NCI-H146 treated with DMSO at 0.1 percent for 48 hours (cell line): Measurements from ENCODE around the gene HTRA3.

ENCODE experiments used
- DNase-seq: peaks from one replicate; lab custom pipeline; 2025; ENCODE audit not compliant: unreplicated experiment; lab: John Stamatoyannopoulos, UW

Gene HTRA3

DNA sequence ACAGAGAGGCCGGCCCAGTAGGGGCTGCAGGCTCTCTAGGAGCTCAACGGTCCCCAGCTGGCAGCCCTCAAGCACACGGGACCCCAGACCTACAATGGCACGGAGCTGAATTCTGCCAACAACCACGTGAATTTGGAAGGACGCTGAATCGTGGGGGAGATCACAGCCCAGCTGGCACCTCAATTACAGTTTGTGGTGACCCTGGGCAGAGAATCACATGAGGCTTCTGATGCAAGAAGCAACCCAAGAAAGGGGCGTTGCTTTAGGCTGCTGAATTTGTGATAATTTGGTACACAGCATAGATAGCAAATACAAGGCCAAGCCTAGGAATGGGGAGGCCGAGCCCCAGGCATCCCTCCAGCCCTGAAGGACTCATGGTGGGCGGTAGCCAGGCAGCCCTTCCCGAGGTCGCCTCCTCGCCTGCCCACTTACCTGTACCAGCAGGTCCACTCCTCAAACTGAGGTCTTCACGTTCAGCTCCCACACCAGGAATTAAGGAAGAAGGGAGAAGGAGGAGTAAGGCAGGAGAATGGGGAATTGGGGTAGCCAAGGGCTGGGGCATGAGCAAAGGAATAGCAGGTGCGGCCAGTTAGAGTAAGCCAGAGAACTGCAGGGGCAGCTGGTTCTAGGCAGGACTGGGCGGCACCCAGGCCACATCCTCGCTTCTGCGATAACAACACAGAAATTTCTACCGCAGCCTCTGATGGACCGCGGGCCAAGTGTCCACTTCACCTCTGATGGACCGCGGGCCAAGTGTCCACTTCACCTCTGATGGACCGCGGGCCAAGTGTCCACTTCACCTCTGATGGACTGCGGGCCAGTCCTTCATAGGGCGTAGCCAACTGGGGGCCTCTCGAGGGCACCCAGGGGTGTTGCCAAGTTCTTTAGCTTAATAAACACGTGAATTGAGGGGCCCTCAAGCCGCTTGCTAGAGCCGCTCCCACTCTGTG, 23.4 kb upstream of the HTRA3 start:
- DNase-seq = no peak

DNA sequence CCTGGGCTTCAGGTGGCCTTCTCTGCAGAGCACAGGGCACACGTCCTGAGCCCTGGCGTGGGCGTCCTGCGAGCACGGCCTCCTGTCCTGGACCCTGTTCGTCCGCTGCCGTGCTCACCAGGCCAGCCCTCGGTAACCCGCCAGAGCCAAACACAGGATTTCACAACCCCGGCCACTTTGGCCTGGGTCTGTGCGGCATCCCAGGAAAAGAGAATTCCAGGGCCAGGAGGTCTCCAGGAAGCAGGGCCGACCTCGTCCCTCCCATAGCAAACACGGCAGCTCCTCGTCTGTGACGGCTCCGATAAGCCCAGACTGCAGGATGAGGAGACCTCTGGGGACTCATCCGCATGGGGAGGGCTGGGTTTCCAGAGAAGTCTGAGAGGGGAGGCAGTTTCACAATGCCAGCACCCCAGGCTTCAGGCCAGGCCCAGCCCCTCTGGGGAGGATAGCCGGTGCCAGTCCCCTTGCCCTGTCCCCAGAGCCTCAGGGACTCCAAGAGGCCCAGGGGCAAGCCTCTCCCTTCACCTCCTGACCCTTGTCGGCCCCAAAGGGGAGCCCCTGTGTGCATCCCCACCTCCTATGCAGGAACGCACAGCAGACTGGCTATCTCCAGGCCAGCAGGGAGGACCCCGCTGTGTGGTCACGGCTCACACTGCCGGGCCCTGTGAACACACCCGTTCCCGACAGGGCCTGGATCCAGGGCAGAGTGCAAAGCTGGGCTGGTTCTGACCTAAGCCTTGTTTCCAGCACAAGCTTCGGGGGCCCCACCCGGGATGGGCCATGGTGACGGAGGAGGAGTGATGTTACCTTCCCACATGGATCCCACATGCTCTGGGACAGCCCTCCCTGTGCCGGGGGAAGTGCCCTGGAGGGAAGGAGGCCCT, 22.3 kb upstream of the HTRA3 start:
- no peak for DNase-seq

DNA sequence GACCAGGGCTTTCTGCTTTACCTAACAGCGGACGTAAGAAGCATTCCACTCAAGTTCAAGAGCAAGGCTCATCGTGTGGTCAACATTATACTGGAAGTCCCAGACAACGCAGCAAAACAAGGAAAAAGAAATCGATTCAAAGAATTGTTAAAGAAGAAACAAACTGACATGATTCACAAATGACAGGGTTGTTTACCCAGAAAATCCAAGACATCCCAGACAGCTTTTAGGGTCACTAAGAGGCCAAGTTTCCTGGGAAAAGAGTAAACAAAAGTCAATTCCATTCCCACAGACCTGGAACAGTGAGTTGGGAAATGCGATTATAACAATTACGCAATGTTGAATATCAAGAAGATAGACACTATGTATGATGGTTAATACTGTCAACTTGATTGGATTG, 21.5 kb upstream of the HTRA3 start:
- DNase-seq = no peak

DNA sequence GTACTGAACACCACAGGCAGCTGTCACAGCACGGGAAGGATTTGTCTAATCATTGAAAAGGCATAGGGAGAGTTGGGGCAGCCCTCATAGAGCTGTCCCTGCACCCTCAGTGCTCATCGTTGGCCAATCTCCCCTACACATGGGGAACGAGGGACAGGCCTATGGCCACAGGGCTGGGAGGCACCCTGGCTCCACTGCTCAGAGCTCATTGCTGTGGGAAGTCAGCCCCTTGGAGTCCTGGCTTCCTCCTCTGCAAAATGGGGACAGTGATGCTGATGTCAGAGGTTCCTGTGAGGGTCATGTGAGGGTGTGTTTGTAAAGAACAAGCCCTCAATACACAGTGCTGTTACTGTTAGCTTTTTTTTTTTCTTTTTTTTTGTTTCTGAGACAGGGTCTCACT, 19.3 kb upstream of the HTRA3 start:
- DNase-seq = no peak

GRCh38 chr4:8250637-8251036, 18.9 kb upstream of the HTRA3 start:
- no peak for DNase-seq

DNA sequence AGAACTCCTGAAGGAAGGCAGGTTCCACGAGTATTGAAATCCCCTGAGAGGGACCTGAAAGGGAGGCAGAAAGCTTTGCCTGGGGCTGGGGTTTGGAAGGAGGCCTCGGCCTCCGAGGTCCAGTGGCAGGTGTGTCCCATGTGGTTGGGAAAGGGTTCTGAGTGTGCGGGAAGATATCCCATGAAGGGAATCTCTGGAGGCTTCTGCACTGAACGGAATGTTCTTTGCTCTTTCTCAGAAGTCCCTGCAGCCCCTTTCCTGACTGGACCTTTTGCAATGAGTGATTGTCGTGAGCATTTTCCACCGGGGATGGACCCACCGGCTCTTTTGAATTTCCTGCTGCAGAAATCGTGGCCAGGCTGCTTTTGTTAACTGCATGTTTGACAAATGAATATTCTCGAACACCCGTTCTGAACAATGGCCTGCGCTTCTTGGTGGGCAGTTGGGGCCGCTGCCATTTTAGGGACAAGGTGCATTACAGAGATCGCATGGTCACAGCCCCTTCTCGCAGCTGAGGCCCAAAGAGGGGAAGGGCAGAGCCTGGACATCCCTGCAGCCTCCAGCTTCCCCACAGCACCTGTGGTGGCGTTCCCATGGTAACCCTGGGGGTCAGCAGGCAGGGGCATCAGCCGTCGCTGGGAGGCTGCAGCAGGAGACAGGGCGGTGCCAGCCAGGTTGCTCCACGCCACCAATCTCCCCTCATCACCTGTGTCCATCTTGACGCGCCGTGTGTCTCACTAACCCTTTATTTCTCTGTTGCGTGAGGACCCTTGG, 18.3 kb upstream of the HTRA3 start:
- no peak for DNase-seq

- no peak for DNase-seq
These were observed 17.0 kb upstream of the HTRA3 start for GRCh38 chr4:8252301-8253173.

DNA sequence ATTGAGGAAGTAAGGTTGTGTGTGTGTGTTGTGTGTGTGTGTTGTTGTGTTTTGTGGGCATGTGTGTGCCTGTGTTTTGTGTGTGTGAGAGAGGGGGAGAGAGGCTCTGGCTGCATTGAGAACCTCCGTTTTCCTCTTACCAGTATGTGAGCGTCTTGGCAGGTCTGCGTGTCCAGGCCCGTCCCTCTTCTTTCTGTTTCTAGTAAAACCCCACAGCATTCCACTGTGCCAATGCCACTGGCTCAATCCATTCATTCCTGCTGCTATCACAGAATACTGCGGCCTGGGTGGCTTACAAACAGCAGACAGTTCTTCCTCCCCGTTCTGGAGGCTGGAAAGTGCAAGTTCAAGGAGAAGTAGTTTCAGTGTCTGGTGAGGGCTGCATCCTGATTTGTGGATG, 15.5 kb upstream of the HTRA3 start:
- DNase-seq = no peak

DNA sequence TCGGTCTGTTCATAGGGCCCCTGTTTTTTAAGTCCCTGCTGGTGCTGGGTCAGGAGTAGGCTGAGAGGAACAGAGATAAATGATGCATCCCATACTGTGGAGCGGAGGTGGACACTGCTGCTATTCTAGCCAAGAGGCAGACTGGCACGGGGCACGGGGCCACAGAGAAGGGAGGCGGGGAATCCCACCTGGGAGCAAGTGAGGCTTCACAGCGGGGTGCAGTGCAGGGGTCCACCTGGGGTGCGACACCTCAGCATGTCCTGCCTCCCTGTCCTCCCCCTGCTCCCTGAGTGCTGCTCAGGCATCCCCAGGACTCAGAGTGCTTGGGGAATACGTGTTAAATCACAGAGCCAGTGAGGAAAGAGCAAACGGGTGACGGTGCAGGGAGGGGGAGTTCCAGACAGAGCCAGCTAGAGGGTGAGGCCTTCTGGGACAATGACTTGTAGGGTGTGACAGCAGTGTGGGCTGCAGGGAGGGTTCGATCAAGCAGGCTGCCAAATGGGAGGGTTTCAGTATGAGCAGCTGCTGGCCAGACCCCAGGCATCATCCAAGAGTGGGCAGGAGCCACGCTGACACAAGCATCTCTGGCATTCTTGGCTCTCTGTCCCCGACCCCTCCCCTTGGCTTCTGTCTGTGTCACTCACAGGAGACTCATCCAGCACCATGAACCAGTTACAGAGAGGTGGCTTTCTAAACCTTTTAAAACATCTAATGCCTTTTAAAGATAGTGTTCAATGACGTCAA, 13.7 kb upstream of the HTRA3 start:
- no peak for DNase-seq

DNA sequence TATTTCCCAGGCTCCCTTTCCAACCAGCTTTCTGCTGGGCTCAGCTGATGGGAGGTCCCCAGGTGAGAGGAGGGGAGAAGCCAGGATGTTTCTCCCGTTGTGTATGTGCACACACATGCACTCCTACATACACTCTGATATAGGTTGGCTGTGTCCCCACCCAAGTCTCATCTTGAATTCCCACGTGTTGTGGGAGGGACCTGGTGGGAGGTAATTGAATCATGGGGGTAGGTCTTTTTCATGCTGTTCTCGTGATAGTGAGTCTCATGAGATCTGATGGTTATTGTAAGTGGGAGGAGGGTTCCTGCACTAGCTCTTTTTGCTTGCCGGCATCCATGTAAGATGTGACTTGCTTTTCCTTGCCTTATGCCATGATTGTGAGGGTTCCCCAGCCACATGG, 11.7 kb upstream of the HTRA3 start:
- DNase-seq = no peak

GRCh38 chr4:8258552-8259212, 10.9 kb upstream of the HTRA3 start:
- DNase-seq = peak; percentile 22

GRCh38 chr4:8259743-8260430, 9.7 kb upstream of the HTRA3 start:
- no peak for DNase-seq

DNA sequence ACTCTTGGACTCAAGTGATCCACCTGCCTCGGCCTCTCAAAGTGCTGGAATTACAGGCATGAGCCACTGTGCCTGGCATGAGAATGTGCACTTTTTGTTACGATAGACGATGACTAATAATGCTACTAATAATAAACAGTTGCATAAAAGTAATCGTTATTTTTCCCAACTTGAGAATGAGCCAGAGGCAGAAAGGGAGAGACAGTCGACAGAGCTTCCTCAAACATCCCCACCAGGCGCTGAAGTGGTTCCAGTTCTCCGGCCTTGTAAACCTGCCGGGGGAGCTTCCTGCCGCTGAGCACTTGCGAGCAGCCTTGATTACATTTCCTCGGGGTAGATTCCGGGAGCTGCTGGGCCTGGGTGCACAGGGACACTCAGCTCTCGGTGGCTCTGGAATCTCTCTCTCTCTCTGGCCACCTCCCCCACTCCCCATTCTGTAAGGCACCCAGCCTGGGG, 8.9 kb upstream of the HTRA3 start:
- no peak for DNase-seq

DNA sequence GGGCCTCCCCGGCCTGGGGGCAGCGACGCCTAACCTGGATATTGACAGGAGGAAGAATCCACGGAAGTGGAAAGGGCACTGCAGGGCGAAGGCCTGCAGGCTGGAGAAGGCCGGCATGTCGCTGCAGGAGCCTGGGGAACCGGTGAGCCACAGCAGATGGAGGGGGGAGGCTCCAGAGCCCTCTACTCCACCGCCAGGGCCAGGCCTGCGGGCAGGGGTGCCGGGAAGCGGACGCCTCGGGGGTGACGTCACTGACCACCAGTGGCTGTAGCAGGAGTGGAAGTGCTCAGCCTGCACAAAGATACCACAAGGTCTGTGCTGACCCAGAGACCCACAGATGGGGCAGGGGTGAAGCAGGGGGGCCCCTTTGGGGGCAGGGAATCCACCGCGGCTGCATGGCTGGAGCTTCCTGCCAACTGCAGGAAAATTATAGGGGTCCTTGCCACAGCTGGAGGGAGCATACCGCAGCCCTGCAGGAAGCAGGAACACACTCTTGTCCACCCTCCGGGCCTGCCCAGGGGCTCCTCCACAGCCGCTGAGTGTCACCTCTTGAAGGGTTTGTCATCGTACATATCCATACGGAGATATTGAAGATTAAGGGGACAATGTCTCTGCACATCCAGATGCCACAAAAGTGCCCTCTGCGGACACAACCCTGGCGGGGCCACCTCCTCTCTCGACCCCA, 7.6 kb upstream of the HTRA3 start:
- no peak for DNase-seq

DNA sequence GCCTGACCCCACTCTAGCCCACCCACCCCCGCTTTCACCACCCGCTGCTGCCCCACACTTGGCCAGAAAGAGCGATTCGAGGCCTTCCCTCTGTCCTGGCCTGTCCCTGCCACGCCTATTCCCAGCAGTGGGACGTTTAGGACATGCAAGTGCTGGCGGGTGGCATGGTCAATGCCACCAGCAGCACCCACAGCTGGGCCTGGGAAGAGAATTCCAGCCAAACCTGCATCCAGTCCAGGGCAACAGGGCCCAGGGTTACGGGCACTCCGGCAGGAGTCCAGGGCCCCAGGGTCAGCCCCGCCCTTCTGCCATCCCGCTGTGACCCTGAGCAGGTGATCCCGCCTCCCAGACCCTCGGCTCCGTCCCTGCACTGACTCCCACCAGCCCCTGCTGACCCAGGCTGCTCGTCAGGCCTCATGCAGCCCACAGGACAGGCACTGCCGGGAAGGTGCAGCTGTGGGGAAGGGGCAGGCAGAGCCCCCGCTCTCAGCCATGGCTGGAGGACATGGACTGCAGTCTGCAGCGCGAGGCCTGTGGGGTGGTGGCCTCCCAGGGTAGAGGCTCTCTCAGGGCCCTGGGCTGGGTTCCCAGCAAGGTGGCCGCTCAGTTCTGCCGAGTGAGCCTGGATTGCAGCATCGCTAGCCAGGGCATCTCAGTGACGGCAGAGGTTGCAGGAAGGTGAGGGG, 6.8 kb upstream of the HTRA3 start:
- DNase-seq = no peak

DNA sequence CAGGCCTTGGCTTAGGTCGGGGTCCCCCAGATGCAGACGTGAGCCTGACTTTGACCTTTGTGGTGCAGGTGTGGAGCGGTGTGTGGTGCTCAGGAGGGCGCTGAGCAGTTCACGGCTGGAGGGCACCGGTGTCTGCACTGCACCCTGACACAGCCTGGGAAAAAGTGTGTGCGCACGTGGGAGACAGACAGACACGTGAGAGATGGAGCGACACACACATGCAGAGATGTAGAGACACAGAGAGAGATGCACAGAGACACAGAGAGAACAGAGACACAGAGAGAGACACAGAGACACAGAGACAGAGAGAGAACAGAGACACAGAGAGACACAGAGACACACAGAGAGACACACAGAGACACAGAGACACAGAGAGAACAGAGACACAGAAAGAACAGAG, 6.2 kb upstream of the HTRA3 start:
- DNase-seq = no peak

DNA sequence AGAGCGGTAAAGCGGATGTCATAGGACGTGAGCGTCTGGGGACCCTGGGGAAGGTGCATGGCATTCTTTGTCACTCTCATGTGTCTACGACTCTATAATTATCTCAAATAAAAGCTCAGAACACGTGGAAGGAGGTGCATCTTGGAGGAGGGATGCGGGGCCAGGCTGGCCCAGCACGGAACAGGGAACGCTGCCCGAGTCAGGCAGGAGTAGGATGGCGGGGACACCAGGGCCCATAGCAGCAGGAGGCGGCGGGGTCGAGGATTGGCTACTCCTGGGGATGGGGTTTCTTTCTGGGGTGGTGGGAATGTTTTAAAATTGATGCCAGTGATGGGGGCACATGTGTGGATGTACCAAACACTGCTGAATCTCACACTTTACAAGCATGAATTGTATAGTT, 5.4 kb upstream of the HTRA3 start:
- no peak for DNase-seq
